B cell (primary cell): ENCODE data around the gene PTPRN2. TPM values are rescaled to one million over a fixed set of nuclear protein-coding genes. Genes with fewer than 3 reads are reported as not detected.
"Not testable (repeated sequence)": the region's sequence is repeated elsewhere in the genome, so short reads cannot be mapped to it uniquely, and the experiment has no call there.

Source experiments
- ATAC-seq: fragments of 200-7000 bp; cut with Tn5 transposase; one replicate; pipeline ENCODE4 v1.10.0; 2021; ENCODE audit warnings: low read depth, mild to moderate bottlenecking, moderate number of reproducible peaks, moderate library complexity
- CTCF ChIA-PET: fragments of 350-600 bp; sonication (Branson Sonifier 250); formaldehyde crosslinking; loops from one replicate; lab custom pipeline; 2021; ENCODE audit warnings: antibody characterized with exemption, inconsistent platforms; lab: Charles Lee
- POLR2A ChIA-PET: fragments of 350-600 bp; sonication (Branson Sonifier 250); formaldehyde crosslinking; loops from one replicate; lab custom pipeline; 2021; ENCODE audit warnings: antibody characterized with exemption; lab: Charles Lee
- DNase-seq: peaks from one replicate; pipeline ENCODE4 v3.0.0; 2013
- H2AFZ ChIP-seq: 2 replicates; pipeline ENCODE4 v1.6.1; 2012; ENCODE audit warnings: mild to moderate bottlenecking, low read depth, low read length; ENCODE audit not compliant: insufficient read depth, poor library complexity, severe bottlenecking
- H3K27ac ChIP-seq, 2 donors: 1 replicate in 1 of 2; 2 replicates in 1 of 2; pipeline ENCODE4 v1.5.1; 2012 to 2013; ENCODE audit warnings: low read length in 2 of 2, mild to moderate bottlenecking in 2 of 2, moderate library complexity in 1 of 2
- H3K27me3 ChIP-seq, 4 experiments: fragments of 200-600 bp in 1 of 4; sonication (generic) in 1 of 4; replicated peaks in 1 of 4; 1 replicate in 2 of 4; 2 replicates in 2 of 4; pipeline versions ENCODE4 v1.6.1 to v1.7.0; 2013 to 2016; ENCODE audit warnings: low read length in 3 of 4, mild to moderate bottlenecking in 2 of 4, mixed read lengths in 1 of 4, moderate library complexity in 1 of 4; ENCODE audit not compliant: insufficient read depth in 4 of 4, control insufficient read depth in 3 of 4; ENCODE audit errors: control extremely low read depth in 1 of 4
- H3K36me3 ChIP-seq, 2 experiments: replicated peaks in 1 of 2; 1 replicate in 1 of 2; 2 replicates in 1 of 2; pipeline versions ENCODE4 v1.6.1 to v1.7.1; 2013; ENCODE audit warnings: low read length in 1 of 2; ENCODE audit not compliant: insufficient read depth in 2 of 2, control insufficient read depth in 1 of 2; ENCODE audit errors: control extremely low read depth in 1 of 2, extremely low read depth in 1 of 2
- H3K4me1 ChIP-seq, 2 donors: fragments of 200-600 bp in 1 of 2; sonication (generic) in 1 of 2; 1 replicate in 1 of 2; 2 replicates in 1 of 2; pipeline versions ENCODE4 v1.5.1 to v1.6.1; 2013 to 2017; ENCODE audit warnings: low read length in 2 of 2; ENCODE audit not compliant: control insufficient read depth in 2 of 2, insufficient read depth in 2 of 2
- H3K4me2 ChIP-seq: replicated peaks from 2 replicates; pipeline ENCODE3; 2012; ENCODE audit warnings: mild to moderate bottlenecking, low read depth, low read length; ENCODE audit not compliant: poor library complexity, severe bottlenecking
- H3K4me3 ChIP-seq, 5 experiments: fragments of 200-600 bp in 1 of 5; sonication (generic) in 1 of 5; 1 replicate in 3 of 5; 2 replicates in 2 of 5; pipeline versions ENCODE4 v1.5.1 to v1.7.0; 2011 to 2016; ENCODE audit warnings: low read length in 4 of 5, mild to moderate bottlenecking in 4 of 5, low read depth in 2 of 5, control low read depth in 1 of 5, moderate library complexity in 1 of 5; ENCODE audit not compliant: insufficient read depth in 1 of 5; ENCODE audit errors: control extremely low read depth in 1 of 5, extremely low read depth in 1 of 5
- H3K79me2 ChIP-seq: fragments of 200-600 bp; sonication (generic); one replicate; pipeline ENCODE4 v1.6.0; 2016; ENCODE audit warnings: low read length; ENCODE audit not compliant: control insufficient read depth, insufficient read depth
- H3K9ac ChIP-seq: fragments of 200-600 bp; sonication (generic); 2 replicates; pipeline ENCODE4 v1.6.1; 2017; ENCODE audit warnings: mild to moderate bottlenecking, low read length, moderate library complexity
- H3K9me3 ChIP-seq, 3 donors: one replicate each; pipeline versions ENCODE4 v1.6.1 to v1.7.1; 2013; ENCODE audit warnings: low read length in 2 of 3; ENCODE audit not compliant: control insufficient read depth in 2 of 3, insufficient read depth in 1 of 3; ENCODE audit errors: control extremely low read depth in 1 of 3
- H4K20me1 ChIP-seq: 2 replicates; pipeline ENCODE4 v1.6.0; 2012; ENCODE audit warnings: mild to moderate bottlenecking, low read length; ENCODE audit not compliant: insufficient read depth, control insufficient read depth, poor library complexity, severe bottlenecking
- H3K27ac Mint-ChIP-seq: one replicate; pipeline ENCODE4 v1.8.0; 2021; ENCODE audit warnings: mixed read lengths
- H3K27me3 Mint-ChIP-seq: one replicate; pipeline ENCODE4 v1.8.0; 2021; ENCODE audit warnings: mixed read lengths
- H3K4me1 Mint-ChIP-seq: one replicate; pipeline ENCODE4 v1.8.0; 2021; ENCODE audit warnings: mixed read lengths
- H3K4me3 Mint-ChIP-seq: one replicate; pipeline ENCODE4 v1.8.0; 2021; ENCODE audit warnings: mixed read lengths
- H3K9me3 Mint-ChIP-seq: one replicate; pipeline ENCODE4 v1.8.0; 2022; ENCODE audit warnings: mixed read lengths; ENCODE audit not compliant: insufficient read depth
- EZH2 ChIP-seq: IDR thresholded peaks from 2 replicates; pipeline ENCODE4 v1.6.1; 2012; ENCODE audit warnings: borderline replicate concordance, low read depth, mild to moderate bottlenecking, moderate library complexity, low read length; ENCODE audit not compliant: insufficient read depth, poor library complexity, severe bottlenecking
- WGBS: methylation state at CpG from one replicate; pipeline ENCODE4 v1.1.5; 2013; ENCODE audit warnings: missing lambda C conversion rate; ENCODE audit not compliant: insufficient coverage; 5-methylcytosine and 5-hydroxymethylcytosine counted together
- intact Hi-C: fragments of 100-400 bp; cut with micrococcal nuclease; formaldehyde crosslinking; loops from one replicate; pipeline ENCODE4 v1.10.0; 2022
- polyA plus RNA-seq: library from polyadenylated mRNA; depleted of rRNA; stranded (reverse); fragments of >200 nt; gene quantifications from 2 replicates; pipeline ENCODE4 v1.2.3, GENCODE V29; 2012
- total RNA-seq, 2 donors: library from RNA; stranded (reverse); fragments of 120-200 nt in 1 of 2; gene quantifications; 1 replicate in 1 of 2; 2 replicates in 1 of 2; pipeline versions ENCODE4 v1.2.3 to v1.2.4, GENCODE V29; 2013 to 2022
- TF ChIP-seq, protein P1 (sequence below): fragments of 200-600 bp; IDR thresholded peaks from one replicate; pipeline ENCODE4 v1.8.0; 2022; ENCODE audit warnings: antibody characterized with exemption, mild to moderate bottlenecking

PTPRN2 gene
- total and polyA plus RNA-seq, 2 donors (not counting 1 experiment from before 2014, with no cell fraction given), result 2.0 to 5.0 TPM

DNA sequence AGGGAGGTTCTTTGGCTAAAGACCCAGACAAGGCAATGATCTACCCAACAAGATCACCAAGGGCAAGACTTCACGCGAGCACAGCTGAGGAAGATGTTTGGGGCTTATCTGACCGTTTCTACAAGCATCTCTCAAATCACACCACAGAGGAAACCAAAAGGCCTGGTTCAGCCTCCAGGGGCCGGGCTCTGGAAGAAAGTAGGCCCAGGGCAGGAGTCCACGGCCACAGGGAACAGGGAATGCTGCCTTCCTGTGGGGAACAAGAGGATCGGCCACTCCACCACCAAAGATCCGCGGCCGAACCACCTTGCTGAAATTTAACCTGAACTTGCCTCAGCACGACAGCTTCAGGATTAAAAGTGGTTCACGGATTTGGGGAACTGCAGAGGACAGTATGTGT lies 332.5 kb downstream of the PTPRN2 start:
- Histone ChIP-seq H3K79me2 (no peaks in the 10 kb centered on the region), H3K4me1 (no peaks in the 10 kb centered on the region), H3K9me3 (peaks cover 0 to 59% (median 0%) of the 10 kb centered on the region in 3 donors), H3K36me3 (no peaks in the 10 kb centered on the region), H3K4me3 (no peak overlapping the region), H4K20me1 (no peaks in the 10 kb centered on the region), H3K27me3 (no peaks in the 10 kb centered on the region), H3K27ac (no peak overlapping the region), H2AFZ (no peak overlapping the region), H3K9ac (no peak overlapping the region), H3K4me2 (no peak overlapping the region)
- H3K27ac Mint-ChIP-seq, result no peak overlapping the region
- no peak for TF ChIP-seq EZH2
- TF ChIP-seq, protein P1, sequence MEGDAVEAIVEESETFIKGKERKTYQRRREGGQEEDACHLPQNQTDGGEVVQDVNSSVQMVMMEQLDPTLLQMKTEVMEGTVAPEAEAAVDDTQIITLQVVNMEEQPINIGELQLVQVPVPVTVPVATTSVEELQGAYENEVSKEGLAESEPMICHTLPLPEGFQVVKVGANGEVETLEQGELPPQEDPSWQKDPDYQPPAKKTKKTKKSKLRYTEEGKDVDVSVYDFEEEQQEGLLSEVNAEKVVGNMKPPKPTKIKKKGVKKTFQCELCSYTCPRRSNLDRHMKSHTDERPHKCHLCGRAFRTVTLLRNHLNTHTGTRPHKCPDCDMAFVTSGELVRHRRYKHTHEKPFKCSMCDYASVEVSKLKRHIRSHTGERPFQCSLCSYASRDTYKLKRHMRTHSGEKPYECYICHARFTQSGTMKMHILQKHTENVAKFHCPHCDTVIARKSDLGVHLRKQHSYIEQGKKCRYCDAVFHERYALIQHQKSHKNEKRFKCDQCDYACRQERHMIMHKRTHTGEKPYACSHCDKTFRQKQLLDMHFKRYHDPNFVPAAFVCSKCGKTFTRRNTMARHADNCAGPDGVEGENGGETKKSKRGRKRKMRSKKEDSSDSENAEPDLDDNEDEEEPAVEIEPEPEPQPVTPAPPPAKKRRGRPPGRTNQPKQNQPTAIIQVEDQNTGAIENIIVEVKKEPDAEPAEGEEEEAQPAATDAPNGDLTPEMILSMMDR, result no peak
- CTCF ChIA-PET, result no interaction called here
- DNase-seq, result no peak
- H3K4me3 Mint-ChIP-seq, result no peak overlapping the region
- 85% methylated on average over 7 of the region's 11 CpGs for WGBS
- H3K27me3 Mint-ChIP-seq, result no peaks in the 10 kb centered on the region
- no peak for ATAC-seq
- POLR2A ChIA-PET, result no interaction called here
- H3K4me1 Mint-ChIP-seq, result no peaks in the 10 kb centered on the region
- intact Hi-C loops, result no loop called here
- no peaks in the 10 kb centered on the region for H3K9me3 Mint-ChIP-seq

DNA sequence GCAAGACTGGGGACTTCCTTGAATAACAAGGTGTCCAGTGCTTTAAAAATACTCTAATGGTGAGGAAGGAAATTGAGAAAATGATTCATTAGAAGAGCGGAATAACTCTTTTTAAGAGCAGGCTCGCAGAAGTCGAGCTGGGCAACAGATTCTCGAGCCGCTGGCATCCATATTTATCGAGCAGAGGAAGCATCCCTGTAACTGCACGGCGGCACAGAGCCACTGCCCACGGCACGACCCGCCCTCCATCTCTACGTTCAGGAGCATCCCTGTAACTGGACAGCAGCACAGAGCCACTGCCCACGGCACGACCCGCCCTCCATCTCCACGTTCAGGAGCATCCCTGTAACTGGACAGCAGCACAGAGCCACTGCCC lies 334.0 kb downstream of the PTPRN2 start:
- H3K9me3 ChIP-seq, result peaks cover 0 to 53% (median 0%) of the 10 kb centered on the region in 3 donors
- H3K27ac ChIP-seq, H2AFZ ChIP-seq, H3K4me1 ChIP-seq, H3K27me3 Mint-ChIP-seq, H3K27ac Mint-ChIP-seq, H3K79me2 ChIP-seq, H3K4me1 Mint-ChIP-seq, H3K4me2 ChIP-seq, H3K36me3 ChIP-seq, H3K4me3 ChIP-seq, H4K20me1 ChIP-seq, DNase-seq, POLR2A ChIA-PET, H3K9ac ChIP-seq, H3K4me3 Mint-ChIP-seq, H3K27me3 ChIP-seq, CTCF ChIA-PET, intact Hi-C loops, H3K9me3 Mint-ChIP-seq, ATAC-seq: not testable (repeated sequence)
- 93% methylated on average over 5 of the region's 16 CpGs for WGBS
